Activated CD8-positive, alpha-beta T cell treated with anti-CD3 and anti-CD28 coated beads for 36 hours (primary cell): ENCODE results near the gene LARP4. TPM values are rescaled to one million over a fixed set of nuclear protein-coding genes. Genes with fewer than 3 reads are reported as not detected.
"Not testable (repeated sequence)": the region's sequence is repeated elsewhere in the genome, so short reads cannot be mapped to it uniquely, and the experiment has no call there.

Experiments
- ATAC-seq: fragments of 200-7000 bp; cut with Tn5 transposase; one replicate; pipeline ENCODE4 v1.10.0; 2021; ENCODE audit warnings: mild to moderate bottlenecking, moderate library complexity
- CTCF ChIA-PET: fragments of 350-600 bp; sonication (Branson Sonifier 250); formaldehyde crosslinking; loops from one replicate; lab custom pipeline; 2021; ENCODE audit warnings: antibody characterized with exemption; lab: Charles Lee
- POLR2A ChIA-PET: fragments of 350-600 bp; sonication (Branson Sonifier 250); formaldehyde crosslinking; loops from one replicate; lab custom pipeline; 2021; ENCODE audit warnings: antibody characterized with exemption; lab: Charles Lee
- DNase-seq: peaks from one replicate; pipeline ENCODE4 v3.0.0-alpha.2; 2020
- H3K27ac Mint-ChIP-seq: one replicate; pipeline ENCODE4 v1.8.0; 2021; ENCODE audit warnings: mild to moderate bottlenecking, mixed read lengths
- H3K27me3 Mint-ChIP-seq: one replicate; pipeline ENCODE4 v1.8.0; 2021; ENCODE audit warnings: mixed read lengths
- H3K36me3 Mint-ChIP-seq: one replicate; pipeline ENCODE4 v1.8.0; 2021; ENCODE audit warnings: low read depth, mixed read lengths
- H3K4me1 Mint-ChIP-seq: one replicate; pipeline ENCODE4 v1.8.0; 2021; ENCODE audit warnings: low read depth, mixed read lengths
- H3K4me3 Mint-ChIP-seq: one replicate; pipeline ENCODE4 v1.8.0; 2021; ENCODE audit warnings: mild to moderate bottlenecking, moderate library complexity, mixed read lengths
- H3K9me3 Mint-ChIP-seq: one replicate; pipeline ENCODE4 v1.8.0; 2021; ENCODE audit warnings: mixed read lengths
- intact Hi-C: fragments of 100-400 bp; cut with micrococcal nuclease; formaldehyde crosslinking; loops from one replicate; pipeline ENCODE4 v1.10.0; 2022
- total RNA-seq, 2 experiments: library from RNA; stranded (reverse); gene quantifications; one replicate each; pipeline ENCODE4 v1.2.3, GENCODE V29; 2021
- TF ChIP-seq, protein P1 (sequence below): fragments of 200-600 bp; IDR thresholded peaks from one replicate; pipeline ENCODE4 v1.8.0; 2022; ENCODE audit warnings: antibody characterized with exemption, mild to moderate bottlenecking

The LARP4 gene
- total RNA-seq, 2 experiments from 2014 or later: 94.1 to 95.5 TPM

GRCh38 chr12:50411051-50411660, 10.5 kb downstream of the LARP4 start:
- CTCF ChIA-PET: no interaction called here
- DNase-seq: no peak
- TF ChIP-seq, protein P1, sequence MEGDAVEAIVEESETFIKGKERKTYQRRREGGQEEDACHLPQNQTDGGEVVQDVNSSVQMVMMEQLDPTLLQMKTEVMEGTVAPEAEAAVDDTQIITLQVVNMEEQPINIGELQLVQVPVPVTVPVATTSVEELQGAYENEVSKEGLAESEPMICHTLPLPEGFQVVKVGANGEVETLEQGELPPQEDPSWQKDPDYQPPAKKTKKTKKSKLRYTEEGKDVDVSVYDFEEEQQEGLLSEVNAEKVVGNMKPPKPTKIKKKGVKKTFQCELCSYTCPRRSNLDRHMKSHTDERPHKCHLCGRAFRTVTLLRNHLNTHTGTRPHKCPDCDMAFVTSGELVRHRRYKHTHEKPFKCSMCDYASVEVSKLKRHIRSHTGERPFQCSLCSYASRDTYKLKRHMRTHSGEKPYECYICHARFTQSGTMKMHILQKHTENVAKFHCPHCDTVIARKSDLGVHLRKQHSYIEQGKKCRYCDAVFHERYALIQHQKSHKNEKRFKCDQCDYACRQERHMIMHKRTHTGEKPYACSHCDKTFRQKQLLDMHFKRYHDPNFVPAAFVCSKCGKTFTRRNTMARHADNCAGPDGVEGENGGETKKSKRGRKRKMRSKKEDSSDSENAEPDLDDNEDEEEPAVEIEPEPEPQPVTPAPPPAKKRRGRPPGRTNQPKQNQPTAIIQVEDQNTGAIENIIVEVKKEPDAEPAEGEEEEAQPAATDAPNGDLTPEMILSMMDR: no peak
- ATAC-seq: no peak
- intact Hi-C loops: no loop called here
- H3K27ac Mint-ChIP-seq: no peak overlapping the region
- peaks cover 27% of the 10 kb centered on the region for H3K4me1 Mint-ChIP-seq
- peaks cover 23% of the 10 kb centered on the region for H3K36me3 Mint-ChIP-seq
- POLR2A ChIA-PET: interaction anchor here (0.6 to 1.0 kb wide), 3 partner anchors 9 to 24 kb away, joined by 3 to 9 read pairs (median 3); no protein-coding TSS in a partner anchor
- H3K9me3 Mint-ChIP-seq: no peaks in the 10 kb centered on the region
- no peaks in the 10 kb centered on the region for H3K27me3 Mint-ChIP-seq
- H3K4me3 Mint-ChIP-seq: no peak overlapping the region

- H3K36me3 Mint-ChIP-seq: peaks cover 38% of the 10 kb centered on the region
- no peak overlapping the region for H3K4me3 Mint-ChIP-seq
Observed at GRCh38 chr12:50415899-50416479, 15.3 kb downstream of the LARP4 start.

GRCh38 chr12:50419112-50419909, 18.6 kb downstream of the LARP4 start:
- no peak for ATAC-seq
- TF ChIP-seq, protein P1: no peak
- POLR2A ChIA-PET: no interaction called here
- Mint-ChIP-seq H3K9me3 (no peaks in the 10 kb centered on the region), H3K27me3 (no peaks in the 10 kb centered on the region), H3K4me3 (no peak overlapping the region), H3K27ac (peak overlapping the region; percentile 42), H3K4me1 (peaks cover 32% of the 10 kb centered on the region), H3K36me3 (peaks cover 32% of the 10 kb centered on the region)
- DNase-seq: no peak
- CTCF ChIA-PET: no interaction called here
- intact Hi-C loops: no loop called here

More at GRCh38 chr12:50415899-50416479, 15.3 kb downstream of the LARP4 start:
- peak overlapping the region; percentile 16 for H3K27ac Mint-ChIP-seq
- no peaks in the 10 kb centered on the region for H3K27me3 Mint-ChIP-seq
- ChIA-PET CTCF (no interaction called here), POLR2A (interaction anchor here (1.1 kb wide), 1 partner anchor 8 kb away, joined by 3 read pairs; no protein-coding TSS in a partner anchor)
- H3K4me1 Mint-ChIP-seq: peaks cover 45% of the 10 kb centered on the region
- H3K9me3 Mint-ChIP-seq: no peaks in the 10 kb centered on the region
- no peak for DNase-seq
- intact Hi-C loops: no loop called here
- TF ChIP-seq, protein P1: no peak
- no peak for ATAC-seq

DNA sequence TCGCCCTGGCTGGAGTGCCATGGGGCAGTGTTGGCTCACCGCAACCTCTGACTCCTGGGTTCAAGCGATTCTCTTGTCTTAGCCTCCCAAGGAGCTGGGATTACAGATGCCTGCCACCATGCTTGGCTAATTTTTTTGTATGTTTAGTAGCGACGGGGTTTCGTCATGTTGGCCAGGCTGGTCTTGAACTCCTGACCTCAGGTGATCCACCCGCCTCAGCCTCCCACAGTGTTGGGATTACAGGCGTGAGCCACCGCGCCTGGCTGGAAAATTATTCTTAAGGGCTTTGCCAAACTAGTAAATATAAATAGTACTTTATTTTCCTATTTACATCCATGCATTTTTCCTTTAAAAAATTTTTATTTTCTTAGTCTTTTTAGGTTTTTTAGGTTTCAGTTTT, 22.2 kb downstream of the LARP4 start:
- DNase-seq, CTCF ChIA-PET, H3K4me3 Mint-ChIP-seq, H3K9me3 Mint-ChIP-seq, intact Hi-C loops, H3K27me3 Mint-ChIP-seq, H3K27ac Mint-ChIP-seq, ATAC-seq: not testable (repeated sequence)
- POLR2A ChIA-PET: interaction anchor here (0.6 to 1.0 kb wide), 2 partner anchors 21 to 193 kb away, joined by 3 read pairs; no protein-coding TSS in a partner anchor
- Mint-ChIP-seq H3K4me1 (peaks cover 31% of the 10 kb centered on the region), H3K36me3 (peaks cover 19% of the 10 kb centered on the region)

DNA sequence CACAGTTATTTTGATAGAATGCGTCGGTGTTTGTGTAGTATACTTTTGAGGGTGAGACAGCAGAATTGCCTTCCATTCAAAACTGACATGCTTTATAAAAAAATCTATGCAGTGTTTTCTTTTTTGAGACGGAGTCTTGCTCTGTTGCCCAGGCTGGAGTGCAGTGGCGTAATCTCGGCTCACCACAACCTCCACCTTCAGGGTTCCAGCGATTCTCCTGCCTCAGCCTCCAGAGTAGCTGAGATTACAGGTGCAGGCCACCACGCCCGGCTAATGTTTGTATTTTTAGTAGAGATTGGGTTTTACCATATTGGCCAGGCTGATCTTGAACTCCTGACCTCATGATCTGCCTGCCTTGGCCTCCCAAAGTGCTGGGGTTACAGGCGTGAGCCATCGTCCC, 22.7 kb downstream of the LARP4 start:
- H3K27ac Mint-ChIP-seq, intact Hi-C loops, H3K4me3 Mint-ChIP-seq, CTCF ChIA-PET, ATAC-seq, H3K27me3 Mint-ChIP-seq, DNase-seq, H3K9me3 Mint-ChIP-seq: not testable (repeated sequence)
- Mint-ChIP-seq H3K4me1 (peaks cover 28% of the 10 kb centered on the region), H3K36me3 (peaks cover 16% of the 10 kb centered on the region)
- POLR2A ChIA-PET: interaction anchor here (0.6 to 1.0 kb wide), 2 partner anchors 22 to 194 kb away, joined by 3 read pairs; no protein-coding TSS in a partner anchor
